ENCODE results near the gene MS4A13.
"Not testable (repeated sequence)": the region's sequence is repeated elsewhere in the genome, so short reads cannot be mapped to it uniquely, and the experiment has no call there.

MS4A13 gene

GRCh38 chr11:60502221-60502775, 12.9 kb upstream of the MS4A13 start:
- H3K4me3 ChIP-seq (replicated peaks; ENCODE audit: insufficient read depth, low read length), result no peak overlapping the region
- no peak for DNase-seq (ENCODE audit: low read depth in 1 of 2, low spot score in 1 of 2)
- no peaks in the 10 kb centered on the region for H3K27me3 ChIP-seq (ENCODE audit: insufficient read depth, poor library complexity, severe bottlenecking)
- TF ChIP-seq, protein P1, sequence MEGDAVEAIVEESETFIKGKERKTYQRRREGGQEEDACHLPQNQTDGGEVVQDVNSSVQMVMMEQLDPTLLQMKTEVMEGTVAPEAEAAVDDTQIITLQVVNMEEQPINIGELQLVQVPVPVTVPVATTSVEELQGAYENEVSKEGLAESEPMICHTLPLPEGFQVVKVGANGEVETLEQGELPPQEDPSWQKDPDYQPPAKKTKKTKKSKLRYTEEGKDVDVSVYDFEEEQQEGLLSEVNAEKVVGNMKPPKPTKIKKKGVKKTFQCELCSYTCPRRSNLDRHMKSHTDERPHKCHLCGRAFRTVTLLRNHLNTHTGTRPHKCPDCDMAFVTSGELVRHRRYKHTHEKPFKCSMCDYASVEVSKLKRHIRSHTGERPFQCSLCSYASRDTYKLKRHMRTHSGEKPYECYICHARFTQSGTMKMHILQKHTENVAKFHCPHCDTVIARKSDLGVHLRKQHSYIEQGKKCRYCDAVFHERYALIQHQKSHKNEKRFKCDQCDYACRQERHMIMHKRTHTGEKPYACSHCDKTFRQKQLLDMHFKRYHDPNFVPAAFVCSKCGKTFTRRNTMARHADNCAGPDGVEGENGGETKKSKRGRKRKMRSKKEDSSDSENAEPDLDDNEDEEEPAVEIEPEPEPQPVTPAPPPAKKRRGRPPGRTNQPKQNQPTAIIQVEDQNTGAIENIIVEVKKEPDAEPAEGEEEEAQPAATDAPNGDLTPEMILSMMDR (IDR thresholded peaks at IDR 0.05; ENCODE audit: insufficient read depth, low read length), result no peak
- TF ChIP-seq SPI1 (IDR thresholded peaks at IDR 0.05; ENCODE audit: borderline replicate concordance, low read depth) (no peak), GABPA (IDR thresholded peaks at IDR 0.05; ENCODE audit: low read depth) (no peak), POLR2AphosphoS5 (IDR thresholded peaks at IDR 0.05; ENCODE audit: low read depth) (no peak)
- TF ChIP-seq, protein P2, sequence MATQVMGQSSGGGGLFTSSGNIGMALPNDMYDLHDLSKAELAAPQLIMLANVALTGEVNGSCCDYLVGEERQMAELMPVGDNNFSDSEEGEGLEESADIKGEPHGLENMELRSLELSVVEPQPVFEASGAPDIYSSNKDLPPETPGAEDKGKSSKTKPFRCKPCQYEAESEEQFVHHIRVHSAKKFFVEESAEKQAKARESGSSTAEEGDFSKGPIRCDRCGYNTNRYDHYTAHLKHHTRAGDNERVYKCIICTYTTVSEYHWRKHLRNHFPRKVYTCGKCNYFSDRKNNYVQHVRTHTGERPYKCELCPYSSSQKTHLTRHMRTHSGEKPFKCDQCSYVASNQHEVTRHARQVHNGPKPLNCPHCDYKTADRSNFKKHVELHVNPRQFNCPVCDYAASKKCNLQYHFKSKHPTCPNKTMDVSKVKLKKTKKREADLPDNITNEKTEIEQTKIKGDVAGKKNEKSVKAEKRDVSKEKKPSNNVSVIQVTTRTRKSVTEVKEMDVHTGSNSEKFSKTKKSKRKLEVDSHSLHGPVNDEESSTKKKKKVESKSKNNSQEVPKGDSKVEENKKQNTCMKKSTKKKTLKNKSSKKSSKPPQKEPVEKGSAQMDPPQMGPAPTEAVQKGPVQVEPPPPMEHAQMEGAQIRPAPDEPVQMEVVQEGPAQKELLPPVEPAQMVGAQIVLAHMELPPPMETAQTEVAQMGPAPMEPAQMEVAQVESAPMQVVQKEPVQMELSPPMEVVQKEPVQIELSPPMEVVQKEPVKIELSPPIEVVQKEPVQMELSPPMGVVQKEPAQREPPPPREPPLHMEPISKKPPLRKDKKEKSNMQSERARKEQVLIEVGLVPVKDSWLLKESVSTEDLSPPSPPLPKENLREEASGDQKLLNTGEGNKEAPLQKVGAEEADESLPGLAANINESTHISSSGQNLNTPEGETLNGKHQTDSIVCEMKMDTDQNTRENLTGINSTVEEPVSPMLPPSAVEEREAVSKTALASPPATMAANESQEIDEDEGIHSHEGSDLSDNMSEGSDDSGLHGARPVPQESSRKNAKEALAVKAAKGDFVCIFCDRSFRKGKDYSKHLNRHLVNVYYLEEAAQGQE (IDR thresholded peaks at IDR 0.05; ENCODE audit: insufficient replicate concordance, low read depth), result no peak
- H3K27ac ChIP-seq (replicated peaks), result no peak overlapping the region

DNA sequence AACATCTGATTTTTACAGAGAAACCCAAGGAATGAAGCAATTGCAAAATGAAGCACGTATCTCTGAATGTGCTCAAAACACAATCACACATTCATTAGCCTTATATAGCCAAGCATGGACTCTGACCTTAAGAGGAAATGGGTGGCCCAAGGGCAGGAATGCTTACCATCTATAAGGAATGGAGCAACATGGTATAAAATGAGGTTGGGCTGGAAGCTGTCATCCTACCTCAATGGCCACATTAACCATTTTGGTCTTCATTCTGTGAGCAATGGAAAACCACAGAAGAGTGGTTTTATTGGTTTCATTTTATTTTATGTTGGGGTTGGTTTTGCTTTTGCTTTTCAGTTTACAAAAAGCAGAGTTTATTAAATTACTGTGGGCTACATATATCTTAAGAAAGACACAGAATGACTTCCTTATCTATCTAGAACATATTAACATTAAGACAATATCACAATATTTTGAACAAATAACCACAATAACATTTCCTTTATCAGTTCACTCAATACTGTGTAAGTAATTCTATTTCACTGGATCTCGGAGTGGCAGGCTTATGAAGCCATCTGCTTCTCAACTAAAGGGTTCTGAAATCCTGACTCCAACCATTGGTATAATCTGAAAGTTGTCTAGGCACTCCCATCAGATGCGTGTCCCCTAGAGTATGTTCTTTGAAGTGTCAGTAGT, 10.8 kb upstream of the MS4A13 start:
- TF ChIP-seq, protein P2 (IDR thresholded peaks at IDR 0.05; ENCODE audit: insufficient replicate concordance, low read depth), result no peak
- TF ChIP-seq SPI1 (IDR thresholded peaks at IDR 0.05; ENCODE audit: borderline replicate concordance, low read depth) (no peak), GABPA (IDR thresholded peaks at IDR 0.05; ENCODE audit: low read depth) (no peak), POLR2AphosphoS5 (IDR thresholded peaks at IDR 0.05; ENCODE audit: low read depth) (no peak)
- TF ChIP-seq, protein P1 (IDR thresholded peaks at IDR 0.05; ENCODE audit: insufficient read depth, low read length), result no peak
- H3K27me3 ChIP-seq (ENCODE audit: insufficient read depth, poor library complexity, severe bottlenecking), result no peaks in the 10 kb centered on the region
- DNase-seq (ENCODE audit: low read depth in 1 of 2, low spot score in 1 of 2), result no peak
- H3K4me3 ChIP-seq (replicated peaks; ENCODE audit: insufficient read depth, low read length), result no peak overlapping the region
- no peak overlapping the region for H3K27ac ChIP-seq (replicated peaks)

DNA sequence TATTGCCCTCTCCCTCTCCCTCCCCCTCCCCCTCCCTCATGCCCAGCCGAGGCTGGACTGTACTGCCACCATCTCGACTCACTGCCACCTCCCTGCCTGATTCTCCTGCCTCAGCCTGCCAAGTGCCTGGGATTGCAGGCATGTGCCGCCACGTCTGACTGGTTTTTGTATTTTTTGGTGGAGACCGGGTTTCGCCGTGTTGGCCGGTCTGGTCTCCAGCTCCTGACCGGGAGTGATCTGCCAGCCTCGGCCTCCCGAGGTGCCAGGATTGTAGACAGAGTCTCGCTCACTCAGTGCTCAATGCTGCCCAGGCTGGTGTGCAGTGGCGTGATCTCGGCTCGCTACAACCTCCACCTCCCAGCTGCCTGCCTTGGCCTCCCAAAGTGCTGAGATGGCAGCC, 5.6 kb upstream of the MS4A13 start:
- H3K27ac ChIP-seq (replicated peaks); H3K27me3 ChIP-seq (ENCODE audit: insufficient read depth, poor library complexity, severe bottlenecking); H3K4me3 ChIP-seq (replicated peaks; ENCODE audit: insufficient read depth, low read length); DNase-seq (ENCODE audit: low read depth in 1 of 2, low spot score in 1 of 2): not testable (repeated sequence)

DNA sequence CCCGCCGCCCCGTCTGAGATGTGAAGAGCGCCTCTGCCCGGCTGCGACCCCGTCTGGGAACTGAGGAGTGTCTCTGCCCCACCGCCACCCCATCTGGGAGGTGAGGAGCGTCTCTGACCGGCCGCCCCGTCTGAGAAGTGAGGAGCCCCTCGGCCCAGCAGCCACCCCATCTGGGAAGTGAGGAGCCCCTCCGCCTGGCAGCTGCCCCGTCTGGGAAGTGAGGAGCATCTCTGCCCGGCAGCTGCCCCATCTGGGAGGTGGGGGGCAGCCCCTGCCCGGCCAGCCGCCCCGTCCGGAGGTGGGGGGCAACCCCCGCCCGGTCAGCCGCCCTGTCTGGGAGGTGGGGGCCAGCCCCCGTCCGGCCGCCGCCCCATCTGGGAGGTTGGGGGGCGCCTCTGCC, 5.0 kb upstream of the MS4A13 start:
- not testable (repeated sequence) for H3K4me3 ChIP-seq (replicated peaks; ENCODE audit: insufficient read depth, low read length); H3K27me3 ChIP-seq (ENCODE audit: insufficient read depth, poor library complexity, severe bottlenecking); H3K27ac ChIP-seq (replicated peaks); DNase-seq (ENCODE audit: low read depth in 1 of 2, low spot score in 1 of 2)

- DNase-seq (ENCODE audit: low read depth in 1 of 2, low spot score in 1 of 2), result no peak
- no peak overlapping the region for H3K4me3 ChIP-seq (replicated peaks; ENCODE audit: insufficient read depth, low read length)
- TF ChIP-seq SPI1 (IDR thresholded peaks at IDR 0.05; ENCODE audit: borderline replicate concordance, low read depth) (no peak), GABPA (IDR thresholded peaks at IDR 0.05; ENCODE audit: low read depth) (no peak), POLR2AphosphoS5 (IDR thresholded peaks at IDR 0.05; ENCODE audit: low read depth) (no peak)
- TF ChIP-seq, protein P1 (IDR thresholded peaks at IDR 0.05; ENCODE audit: insufficient read depth, low read length), result no peak
- TF ChIP-seq, protein P2 (IDR thresholded peaks at IDR 0.05; ENCODE audit: insufficient replicate concordance, low read depth), result no peak
Observed at GRCh38 chr11:60511393-60511792, 3.8 kb upstream of the MS4A13 start.

More at GRCh38 chr11:60511393-60511792, 3.8 kb upstream of the MS4A13 start:
- H3K27ac ChIP-seq (replicated peaks), result no peak overlapping the region
- no peaks in the 10 kb centered on the region for H3K27me3 ChIP-seq (ENCODE audit: insufficient read depth, poor library complexity, severe bottlenecking)
